Activated T-cell treated with anti-CD3 and anti-CD28 coated beads for 4 hours (primary cell): Measurements from ENCODE around the gene PRAMEF20.

ENCODE experiments used
- DNase-seq: peaks from one replicate; pipeline ENCODE4 v3.0.0-alpha.2; 2020

PRAMEF20 gene

DNA sequence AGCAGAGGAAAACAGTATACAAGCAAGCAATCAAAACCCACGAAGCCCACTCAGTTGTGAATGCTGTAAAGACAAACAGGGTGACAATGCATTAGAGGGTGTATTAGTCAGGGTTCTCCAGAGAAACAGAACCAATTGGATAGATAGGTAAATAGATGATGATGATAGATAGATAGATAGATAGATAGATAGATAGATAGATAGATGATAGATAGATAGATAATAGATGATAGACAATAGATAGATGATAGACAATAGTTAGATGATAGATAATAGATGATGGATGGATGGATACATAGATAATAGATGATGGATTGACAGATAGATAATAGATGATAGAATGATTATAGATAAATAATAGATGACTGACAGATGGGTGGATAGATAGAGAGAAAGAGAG lies 55.3 kb downstream of the PRAMEF20 start:
- no peak for DNase-seq

GRCh38 chr1:13469343-13469742 lies 59.1 kb downstream of the PRAMEF20 start:
- no peak for DNase-seq
